ENCODE measurements around the gene SLAMF7. TPM values are rescaled to one million over a fixed set of nuclear protein-coding genes. Genes with fewer than 3 reads are reported as not detected.

SLAMF7 gene
- total and polyA plus RNA-seq, 9 donors, result 0.09 to 0.49 (median 0.29) TPM

DNA sequence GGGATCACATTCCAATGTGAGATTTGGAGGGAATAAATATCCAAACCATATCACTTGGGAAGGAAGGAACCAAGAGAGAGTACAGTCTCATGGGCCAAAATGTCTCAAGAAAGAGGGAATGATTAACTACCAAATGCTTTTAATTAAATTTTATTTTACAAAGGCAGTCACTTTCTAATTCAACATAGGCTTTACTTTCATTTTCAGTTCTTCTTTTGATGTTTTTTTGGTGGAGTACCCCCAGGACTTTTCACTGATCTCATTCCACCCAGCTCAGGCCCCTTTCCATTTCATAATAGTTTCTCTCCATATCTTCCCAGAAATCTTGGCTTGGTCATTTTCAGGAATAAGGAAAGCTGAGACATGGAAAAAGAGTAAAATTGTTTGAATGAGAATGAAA lies 5.1 kb upstream of the SLAMF7 start:
- DNase-seq, result no peak
- no peaks in the 10 kb centered on the region for H3K27me3 ChIP-seq (ENCODE audit: control insufficient read depth, insufficient read depth, low read length)
- no peaks in the 10 kb centered on the region for H3K4me1 ChIP-seq (ENCODE audit: control insufficient read depth, insufficient read depth, low read length)
- H3K9me3 ChIP-seq (replicated peaks; ENCODE audit: control insufficient read depth, low read depth, low read length), result no peaks in the 10 kb centered on the region
- no peak overlapping the region for H3K27ac ChIP-seq (ENCODE audit: low read length)
- no peak overlapping the region for H3K4me3 ChIP-seq (ENCODE audit: low read length)
- H3K36me3 ChIP-seq (ENCODE audit: control insufficient read depth, insufficient read depth, low read length), result no peaks in the 10 kb centered on the region

DNA sequence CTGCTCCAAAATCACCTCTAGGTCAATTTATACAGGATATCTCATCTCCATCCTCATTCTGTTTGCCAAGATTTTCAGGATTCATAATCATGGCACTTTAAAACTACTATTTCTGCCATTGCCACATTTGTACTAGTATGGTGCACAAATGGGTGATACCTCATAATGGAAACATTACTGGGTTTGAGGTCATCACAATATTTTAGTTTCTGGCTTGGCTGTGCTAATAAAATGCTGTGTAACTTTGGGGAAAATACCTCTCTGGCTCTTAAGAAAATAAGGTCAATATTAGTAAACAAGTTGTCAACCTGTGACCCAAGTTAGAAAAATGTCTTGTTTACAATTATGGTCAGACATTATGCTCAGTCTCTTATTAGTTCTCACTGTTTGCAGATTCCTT lies 4.7 kb upstream of the SLAMF7 start:
- Histone ChIP-seq H3K36me3 (ENCODE audit: control insufficient read depth, insufficient read depth, low read length) (no peaks in the 10 kb centered on the region), H3K27ac (ENCODE audit: low read length) (no peak overlapping the region), H3K4me1 (ENCODE audit: control insufficient read depth, insufficient read depth, low read length) (no peaks in the 10 kb centered on the region), H3K9me3 (replicated peaks; ENCODE audit: control insufficient read depth, low read depth, low read length) (no peaks in the 10 kb centered on the region), H3K27me3 (ENCODE audit: control insufficient read depth, insufficient read depth, low read length) (no peaks in the 10 kb centered on the region), H3K4me3 (ENCODE audit: low read length) (no peak overlapping the region)
- DNase-seq, result no peak

DNA sequence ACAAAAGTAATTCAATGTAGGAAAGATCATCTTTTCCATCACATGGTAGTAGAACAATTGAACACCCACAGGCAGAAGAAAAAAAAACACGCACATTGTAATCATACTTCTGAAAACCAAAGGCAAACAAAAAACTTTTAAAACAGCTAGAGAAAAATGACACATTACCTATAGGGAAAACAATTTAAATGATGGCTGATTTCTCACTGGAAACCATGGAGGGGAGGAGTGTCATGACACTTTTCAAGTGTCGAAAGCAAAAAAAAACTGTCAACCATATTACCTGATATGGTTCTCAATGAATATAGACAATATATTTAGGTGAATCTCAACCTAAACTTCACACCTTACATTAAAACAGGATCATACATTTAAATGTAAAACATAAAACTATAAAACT lies 776 bp upstream of the SLAMF7 start:
- WGBS (ENCODE audit: insufficient coverage), result no CpG with 5 or more reads among the region's 2 CpGs
- H3K36me3 ChIP-seq (ENCODE audit: control insufficient read depth, insufficient read depth, low read length), result no peaks in the 10 kb centered on the region
- H3K4me1 ChIP-seq (ENCODE audit: control insufficient read depth, insufficient read depth, low read length), result no peaks in the 10 kb centered on the region
- H3K27me3 ChIP-seq (ENCODE audit: control insufficient read depth, insufficient read depth, low read length), result peaks cover 2% of the 10 kb centered on the region
- no peak overlapping the region for H3K4me3 ChIP-seq (ENCODE audit: low read length)
- H3K27ac ChIP-seq (ENCODE audit: low read length), result no peak overlapping the region
- DNase-seq, result no peak
- no peaks in the 10 kb centered on the region for H3K9me3 ChIP-seq (replicated peaks; ENCODE audit: control insufficient read depth, low read depth, low read length)

DNA sequence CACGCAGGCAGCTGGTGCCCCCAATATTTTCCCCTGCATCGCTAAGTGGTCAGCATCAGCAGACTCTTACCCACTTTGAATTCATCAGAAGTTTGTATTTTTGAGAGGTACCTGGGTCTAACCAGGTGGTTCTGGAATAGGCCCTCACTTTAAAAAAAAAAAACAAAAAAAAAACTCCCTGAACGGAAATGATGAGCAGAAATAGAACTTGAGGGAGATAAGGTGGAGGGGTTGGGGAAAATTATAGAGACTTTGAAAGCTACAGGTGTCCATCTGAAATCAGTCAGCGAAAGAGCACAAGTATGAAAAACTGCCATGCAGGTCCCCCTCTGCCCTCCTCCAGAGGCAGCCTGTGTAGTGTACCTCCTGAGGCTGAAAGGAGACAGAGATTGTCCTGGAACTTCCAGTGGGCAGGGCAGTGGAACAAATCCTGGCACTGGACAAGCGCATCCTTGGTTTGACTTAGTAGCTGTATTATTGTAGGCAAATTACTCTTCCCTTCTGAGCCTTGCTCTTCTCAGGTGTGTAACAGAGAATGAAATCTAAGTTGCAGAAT lies 1.2 kb downstream of the SLAMF7 start:
- 100% methylated on average over 1 of the region's 5 CpGs for WGBS (ENCODE audit: insufficient coverage)
- no peak for DNase-seq
- Histone ChIP-seq H3K4me3 (ENCODE audit: low read length) (peak overlapping the region; percentile 7), H3K27ac (ENCODE audit: low read length) (no peak overlapping the region), H3K36me3 (ENCODE audit: control insufficient read depth, insufficient read depth, low read length) (no peaks in the 10 kb centered on the region), H3K4me1 (ENCODE audit: control insufficient read depth, insufficient read depth, low read length) (no peaks in the 10 kb centered on the region), H3K27me3 (ENCODE audit: control insufficient read depth, insufficient read depth, low read length) (peaks cover 2% of the 10 kb centered on the region), H3K9me3 (replicated peaks; ENCODE audit: control insufficient read depth, low read depth, low read length) (no peaks in the 10 kb centered on the region)

GRCh38 chr1:160741092-160741501 lies 2.0 kb downstream of the SLAMF7 start:
- WGBS (ENCODE audit: insufficient coverage), result 97% methylated on average over 3 of the region's 4 CpGs
- H3K4me3 ChIP-seq (ENCODE audit: low read length), result no peak overlapping the region
- peaks cover 2% of the 10 kb centered on the region for H3K27me3 ChIP-seq (ENCODE audit: control insufficient read depth, insufficient read depth, low read length)
- no peaks in the 10 kb centered on the region for H3K4me1 ChIP-seq (ENCODE audit: control insufficient read depth, insufficient read depth, low read length)
- no peaks in the 10 kb centered on the region for H3K9me3 ChIP-seq (replicated peaks; ENCODE audit: control insufficient read depth, low read depth, low read length)
- no peak overlapping the region for H3K27ac ChIP-seq (ENCODE audit: low read length)
- H3K36me3 ChIP-seq (ENCODE audit: control insufficient read depth, insufficient read depth, low read length), result no peaks in the 10 kb centered on the region
- no peak for DNase-seq

- H3K4me3 ChIP-seq (ENCODE audit: low read length), result no peak overlapping the region
- H3K27ac ChIP-seq (ENCODE audit: low read length), result no peak overlapping the region
These were observed 2.7 kb downstream of the SLAMF7 start for GRCh38 chr1:160741612-160742348.

GRCh38 chr1:160742428-160743127 lies 3.5 kb downstream of the SLAMF7 start:
- H3K36me3 ChIP-seq (ENCODE audit: control insufficient read depth, insufficient read depth, low read length), result no peaks in the 10 kb centered on the region
- 60% methylated on average over 2 of the region's 8 CpGs for WGBS (ENCODE audit: insufficient coverage)
- H3K27ac ChIP-seq (ENCODE audit: low read length), result no peak overlapping the region
- H3K27me3 ChIP-seq (ENCODE audit: control insufficient read depth, insufficient read depth, low read length), result peaks cover 2% of the 10 kb centered on the region
- no peak overlapping the region for H3K4me3 ChIP-seq (ENCODE audit: low read length)
- DNase-seq, result peak; percentile 5
- H3K9me3 ChIP-seq (replicated peaks; ENCODE audit: control insufficient read depth, low read depth, low read length), result no peaks in the 10 kb centered on the region
- H3K4me1 ChIP-seq (ENCODE audit: control insufficient read depth, insufficient read depth, low read length), result no peaks in the 10 kb centered on the region

More at GRCh38 chr1:160741612-160742348, 2.7 kb downstream of the SLAMF7 start:
- Histone ChIP-seq H3K36me3 (ENCODE audit: control insufficient read depth, insufficient read depth, low read length) (no peaks in the 10 kb centered on the region), H3K9me3 (replicated peaks; ENCODE audit: control insufficient read depth, low read depth, low read length) (no peaks in the 10 kb centered on the region), H3K27me3 (ENCODE audit: control insufficient read depth, insufficient read depth, low read length) (peaks cover 2% of the 10 kb centered on the region), H3K4me1 (ENCODE audit: control insufficient read depth, insufficient read depth, low read length) (no peaks in the 10 kb centered on the region)
- no CpG with 5 or more reads among the region's 5 CpGs for WGBS (ENCODE audit: insufficient coverage)
- no peak for DNase-seq

- Histone ChIP-seq H3K4me1 (ENCODE audit: control insufficient read depth, insufficient read depth, low read length) (no peaks in the 10 kb centered on the region), H3K27ac (ENCODE audit: low read length) (no peak overlapping the region), H3K9me3 (replicated peaks; ENCODE audit: control insufficient read depth, low read depth, low read length) (no peaks in the 10 kb centered on the region), H3K36me3 (ENCODE audit: control insufficient read depth, insufficient read depth, low read length) (no peaks in the 10 kb centered on the region), H3K4me3 (ENCODE audit: low read length) (no peak overlapping the region), H3K27me3 (ENCODE audit: control insufficient read depth, insufficient read depth, low read length) (peaks cover 2% of the 10 kb centered on the region)
- 80% methylated on average over 1 of the region's 3 CpGs for WGBS (ENCODE audit: insufficient coverage)
- no peak for DNase-seq
These were observed 4.2 kb downstream of the SLAMF7 start for GRCh38 chr1:160743266-160743665.

DNA sequence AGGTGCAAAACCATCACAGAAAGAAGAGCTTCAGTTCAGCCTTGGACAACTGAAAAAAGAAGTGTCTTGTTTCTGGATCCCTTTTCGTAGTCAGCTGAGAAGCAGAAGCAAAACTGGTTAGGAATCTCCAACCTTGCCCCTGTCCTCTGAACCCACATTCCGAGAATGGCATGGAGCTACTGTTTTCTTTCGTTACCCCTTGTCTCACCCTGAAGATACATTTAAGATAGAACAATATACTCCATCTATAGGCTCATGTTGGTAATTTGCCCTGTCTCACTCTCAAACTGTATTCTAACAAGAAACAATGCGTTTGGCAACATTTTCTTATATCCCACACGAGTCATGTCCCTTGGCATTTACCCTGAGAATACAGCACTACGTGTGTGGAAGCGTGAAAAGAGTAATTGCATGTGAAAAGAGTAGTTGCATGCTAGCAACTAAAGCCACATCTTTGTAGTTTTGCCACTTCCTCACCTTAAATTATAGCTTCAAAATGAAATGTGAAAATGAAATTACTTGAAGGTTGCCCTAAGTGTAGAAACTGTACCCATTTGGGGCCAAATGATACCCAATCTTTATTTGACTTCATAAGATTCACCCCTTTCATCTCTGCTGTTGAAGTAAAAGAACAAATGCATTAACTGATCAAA lies 5.3 kb downstream of the SLAMF7 start:
- Histone ChIP-seq H3K9me3 (replicated peaks; ENCODE audit: control insufficient read depth, low read depth, low read length) (no peaks in the 10 kb centered on the region), H3K27ac (ENCODE audit: low read length) (no peak overlapping the region), H3K4me1 (ENCODE audit: control insufficient read depth, insufficient read depth, low read length) (no peaks in the 10 kb centered on the region), H3K36me3 (ENCODE audit: control insufficient read depth, insufficient read depth, low read length) (no peaks in the 10 kb centered on the region), H3K4me3 (ENCODE audit: low read length) (no peak overlapping the region), H3K27me3 (ENCODE audit: control insufficient read depth, insufficient read depth, low read length) (peaks cover 2% of the 10 kb centered on the region)
- WGBS (ENCODE audit: insufficient coverage), result 80% methylated on average over 1 of the region's 7 CpGs
- DNase-seq, result no peak

- H3K9me3 ChIP-seq (replicated peaks; ENCODE audit: control insufficient read depth, low read depth, low read length), result no peaks in the 10 kb centered on the region
- no peak for DNase-seq
- peaks cover 2% of the 10 kb centered on the region for H3K27me3 ChIP-seq (ENCODE audit: control insufficient read depth, insufficient read depth, low read length)
- H3K4me3 ChIP-seq (ENCODE audit: low read length), result no peak overlapping the region
- no peaks in the 10 kb centered on the region for H3K36me3 ChIP-seq (ENCODE audit: control insufficient read depth, insufficient read depth, low read length)
- H3K27ac ChIP-seq (ENCODE audit: low read length), result no peak overlapping the region
- no peaks in the 10 kb centered on the region for H3K4me1 ChIP-seq (ENCODE audit: control insufficient read depth, insufficient read depth, low read length)
- 33% methylated on average over 1 of the region's 5 CpGs for WGBS (ENCODE audit: insufficient coverage)
These were observed 5.9 kb downstream of the SLAMF7 start for GRCh38 chr1:160744852-160745520.
